ENCODE results near the gene C6orf89. TPM values are rescaled to one million over a fixed set of nuclear protein-coding genes. Genes with fewer than 3 reads are reported as not detected.
"Not testable (repeated sequence)": the region's sequence is repeated elsewhere in the genome, so short reads cannot be mapped to it uniquely, and the experiment has no call there.

The C6orf89 gene
- total RNA-seq, 1 experiment from 2014 or later: 11.8 TPM

GRCh38 chr6:36947570-36948351 lies 62.0 kb downstream of the C6orf89 start:
- Histone ChIP-seq H2BK20ac (ENCODE audit: low read depth, low read length, poor library complexity, severe bottlenecking) (no peak overlapping the region), H2BK5ac (ENCODE audit: insufficient read length, low read length) (no peak overlapping the region), H4K91ac (ENCODE audit: insufficient read length, low read depth, low read length) (no peak overlapping the region), H3K18ac (ENCODE audit: insufficient read length, low read depth, low read length) (no peak overlapping the region), H3K4me2 (ENCODE audit: insufficient read depth, insufficient read length, low read length) (no peak overlapping the region), H2AFZ (ENCODE audit: low read length) (no peak overlapping the region), H3T11ph (ENCODE audit: low read length) (no peak overlapping the region), H3K23ac (ENCODE audit: insufficient read length, low read depth, low read length) (no peak overlapping the region), H4K8ac (replicated peaks; ENCODE audit: insufficient read length, low read depth, low read length) (no peak overlapping the region), H3K27ac (ENCODE audit: insufficient read length, low read depth, low read length) (no peak overlapping the region), H3K14ac (ENCODE audit: insufficient read depth, low read length) (no peak overlapping the region), H2AK5ac (ENCODE audit: insufficient read length, low read length) (no peak overlapping the region), H3K79me1 (ENCODE audit: insufficient read depth, low read depth, low read length, poor library complexity, severe bottlenecking) (no peaks in the 10 kb centered on the region), H3K9me3 (ENCODE audit: control insufficient read depth, low read depth, low read length) (no peaks in the 10 kb centered on the region), H3K9ac (ENCODE audit: extremely low read depth, insufficient read length, low read length) (no peak overlapping the region), H4K20me1 (ENCODE audit: control insufficient read depth, insufficient read depth, insufficient read length) (no peaks in the 10 kb centered on the region), H3K79me2 (ENCODE audit: insufficient read depth, low read length) (no peaks in the 10 kb centered on the region), H3K23me2 (ENCODE audit: insufficient read length, low read depth, low read length, poor library complexity, severe bottlenecking) (no peaks in the 10 kb centered on the region), H3K56ac (ENCODE audit: insufficient read length, low read depth, low read length) (no peak overlapping the region), H3K4ac (ENCODE audit: low read depth, low read length) (no peak overlapping the region), H2BK12ac (ENCODE audit: insufficient read length, low read depth, low read length) (no peak overlapping the region), H3K27me3 (ENCODE audit: insufficient read depth, low read length) (no peaks in the 10 kb centered on the region), H4K5ac (ENCODE audit: insufficient read length, low read depth, low read length) (no peak overlapping the region), H2BK120ac (ENCODE audit: low read depth, low read length, poor library complexity, severe bottlenecking) (no peak overlapping the region), H3K4me1 (ENCODE audit: insufficient read depth, low read length) (peaks cover 4% of the 10 kb centered on the region), H2BK15ac (ENCODE audit: low read depth, low read length) (no peak overlapping the region)
- Mint-ChIP-seq H3K27me3 (ENCODE audit: low read depth) (peaks cover 2% of the 10 kb centered on the region; the same call in 1 of the 2 replicates), H3K4me1 (peaks cover 19 to 24% of the 10 kb centered on the region in 2 experiments), H3K4me3 (no peak overlapping the region), H3K27ac (peak overlapping the region in 1 of 3 experiments; percentile 72; a peak in 2 of 7 replicates), H3K36me3 (ENCODE audit: insufficient read depth in 1 of 3, low read depth in 3 of 3) (no peaks in the 10 kb centered on the region), H3K9me3 (no peaks in the 10 kb centered on the region)
- no peak for TF ChIP-seq CTCF (conservative IDR thresholded peaks at IDR 0.05)
- WGBS (ENCODE audit: extremely low coverage, insufficient read length, low lambda C conversion rate): no CpG with 5 or more reads among the region's 12 CpGs
- DNase-seq: peak; percentile 28

GRCh38 chr6:36949076-36949475 lies 63.3 kb downstream of the C6orf89 start:
- peak; percentile 21 for DNase-seq
- not testable (repeated sequence) for H3K27ac ChIP-seq (ENCODE audit: insufficient read length, low read depth, low read length); H3K9ac ChIP-seq (ENCODE audit: extremely low read depth, insufficient read length, low read length); H2AK5ac ChIP-seq (ENCODE audit: insufficient read length, low read length); H3K9me3 Mint-ChIP-seq; H3K27me3 ChIP-seq (ENCODE audit: insufficient read depth, low read length); H2BK15ac ChIP-seq (ENCODE audit: low read depth, low read length); H2BK120ac ChIP-seq (ENCODE audit: low read depth, low read length, poor library complexity, severe bottlenecking); H3T11ph ChIP-seq (ENCODE audit: low read length); H3K79me1 ChIP-seq (ENCODE audit: insufficient read depth, low read depth, low read length, poor library complexity, severe bottlenecking); H3K9me3 ChIP-seq (ENCODE audit: control insufficient read depth, low read depth, low read length); H3K4me3 Mint-ChIP-seq; H2BK12ac ChIP-seq (ENCODE audit: insufficient read length, low read depth, low read length); H4K5ac ChIP-seq (ENCODE audit: insufficient read length, low read depth, low read length); H2BK20ac ChIP-seq (ENCODE audit: low read depth, low read length, poor library complexity, severe bottlenecking); H4K20me1 ChIP-seq (ENCODE audit: control insufficient read depth, insufficient read depth, insufficient read length); H3K4me2 ChIP-seq (ENCODE audit: insufficient read depth, insufficient read length, low read length); H3K14ac ChIP-seq (ENCODE audit: insufficient read depth, low read length); H3K36me3 Mint-ChIP-seq (ENCODE audit: insufficient read depth in 1 of 3, low read depth in 3 of 3); H2BK5ac ChIP-seq (ENCODE audit: insufficient read length, low read length); H3K23ac ChIP-seq (ENCODE audit: insufficient read length, low read depth, low read length); H3K4me1 ChIP-seq (ENCODE audit: insufficient read depth, low read length); H2AFZ ChIP-seq (ENCODE audit: low read length); H4K8ac ChIP-seq (replicated peaks; ENCODE audit: insufficient read length, low read depth, low read length); H3K56ac ChIP-seq (ENCODE audit: insufficient read length, low read depth, low read length); H4K91ac ChIP-seq (ENCODE audit: insufficient read length, low read depth, low read length); H3K79me2 ChIP-seq (ENCODE audit: insufficient read depth, low read length); H3K23me2 ChIP-seq (ENCODE audit: insufficient read length, low read depth, low read length, poor library complexity, severe bottlenecking); H3K27me3 Mint-ChIP-seq (ENCODE audit: low read depth); H3K4ac ChIP-seq (ENCODE audit: low read depth, low read length)
- peak overlapping the region; percentile 23 for H3K18ac ChIP-seq (ENCODE audit: insufficient read length, low read depth, low read length)
- H3K27ac Mint-ChIP-seq: peak overlapping the region; percentile 1 to 93 (median 44); a peak in 5 of 7 replicates
- H3K4me1 Mint-ChIP-seq: peaks cover 23 to 29% of the 10 kb centered on the region in 2 experiments
- WGBS (ENCODE audit: extremely low coverage, insufficient read length, low lambda C conversion rate): no CpG with 5 or more reads among the region's 9 CpGs

Measured in H9 (cell line).